ES-I3 (cell line): Measurements from ENCODE around the gene SH3PXD2A.
"Not testable (repeated sequence)": the region's sequence is repeated elsewhere in the genome, so short reads cannot be mapped to it uniquely, and the experiment has no call there.

Experiments used
- H3K36me3 ChIP-seq: 2 replicates; pipeline ENCODE4 v1.6.1; 2013; ENCODE audit warnings: mild to moderate bottlenecking, low read length, control low read depth, moderate library complexity; ENCODE audit not compliant: insufficient read depth
- H3K4me1 ChIP-seq: 2 replicates; pipeline ENCODE4 v1.6.1; 2013; ENCODE audit warnings: mild to moderate bottlenecking, control low read depth, low read length; ENCODE audit not compliant: insufficient read depth
- H3K9ac ChIP-seq: 2 replicates; pipeline ENCODE4 v1.6.1; 2013; ENCODE audit warnings: low read depth, mild to moderate bottlenecking, low read length, moderate library complexity
- H3K9me3 ChIP-seq: 2 replicates; pipeline ENCODE4 v1.6.1; 2013; ENCODE audit warnings: mild to moderate bottlenecking, low read length, moderate library complexity; ENCODE audit not compliant: control insufficient read depth, insufficient read depth

The SH3PXD2A gene

DNA sequence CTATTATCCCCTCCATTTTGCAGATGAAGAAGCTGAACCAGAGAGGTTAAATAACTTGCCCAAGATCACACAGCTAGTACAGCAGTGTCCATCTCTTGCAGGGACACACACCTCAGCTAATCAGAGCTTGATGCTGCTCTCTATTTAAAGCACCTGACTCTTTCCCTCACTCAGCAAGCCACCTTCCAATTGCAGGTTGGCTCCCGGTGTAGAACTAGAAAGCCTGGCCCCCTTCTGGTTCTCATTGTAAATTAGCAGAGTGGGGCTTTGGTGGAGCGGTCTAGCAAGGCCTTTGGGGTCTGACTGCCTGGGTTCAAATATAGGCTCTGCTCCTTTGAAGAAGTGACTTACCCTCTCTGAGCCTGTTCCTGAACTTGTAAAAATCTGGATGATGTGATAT lies 185.4 kb downstream of the SH3PXD2A start:
- H3K36me3 ChIP-seq = no peaks in the 10 kb centered on the region
- H3K9ac ChIP-seq = no peak overlapping the region
- H3K4me1 ChIP-seq = peaks cover 15% of the 10 kb centered on the region; the same call in 1 of the 2 replicates
- no peaks in the 10 kb centered on the region for H3K9me3 ChIP-seq

DNA sequence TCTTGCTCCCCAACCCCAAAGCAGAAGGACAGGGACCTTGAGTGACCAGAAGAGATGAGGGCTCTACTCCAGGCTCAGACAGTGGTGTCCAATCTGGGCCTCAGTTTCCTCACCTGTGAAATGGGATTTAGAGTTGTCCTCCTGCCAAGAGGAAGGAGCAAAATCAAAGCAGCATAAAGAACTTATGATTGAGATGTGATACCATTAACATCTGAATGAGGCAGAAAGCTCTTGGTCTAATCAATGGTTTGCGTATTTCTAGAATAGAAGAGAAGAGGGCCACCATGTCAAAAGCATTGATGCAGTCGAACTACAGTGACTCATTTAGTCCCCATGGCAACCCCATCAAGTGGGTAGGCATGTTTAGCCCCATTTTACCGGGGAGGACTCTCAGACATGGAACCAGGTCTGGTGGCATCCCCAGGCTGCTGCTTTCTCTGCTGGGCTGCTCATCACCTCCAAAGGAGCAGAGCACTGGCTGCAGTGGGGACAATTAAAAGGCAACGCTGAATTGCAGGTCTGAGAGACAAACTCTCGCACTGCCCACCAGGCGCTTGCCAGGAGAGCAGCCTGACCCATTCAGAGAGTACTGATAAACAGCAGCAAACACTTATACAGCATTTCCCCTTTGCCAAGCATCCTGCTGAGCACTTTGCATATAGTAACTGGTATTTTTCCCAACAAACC lies 186.0 kb downstream of the SH3PXD2A start:
- Histone ChIP-seq H3K36me3 (no peaks in the 10 kb centered on the region), H3K9me3 (no peaks in the 10 kb centered on the region), H3K4me1 (peaks cover 15% of the 10 kb centered on the region; the same call in 1 of the 2 replicates), H3K9ac (no peak overlapping the region)

DNA sequence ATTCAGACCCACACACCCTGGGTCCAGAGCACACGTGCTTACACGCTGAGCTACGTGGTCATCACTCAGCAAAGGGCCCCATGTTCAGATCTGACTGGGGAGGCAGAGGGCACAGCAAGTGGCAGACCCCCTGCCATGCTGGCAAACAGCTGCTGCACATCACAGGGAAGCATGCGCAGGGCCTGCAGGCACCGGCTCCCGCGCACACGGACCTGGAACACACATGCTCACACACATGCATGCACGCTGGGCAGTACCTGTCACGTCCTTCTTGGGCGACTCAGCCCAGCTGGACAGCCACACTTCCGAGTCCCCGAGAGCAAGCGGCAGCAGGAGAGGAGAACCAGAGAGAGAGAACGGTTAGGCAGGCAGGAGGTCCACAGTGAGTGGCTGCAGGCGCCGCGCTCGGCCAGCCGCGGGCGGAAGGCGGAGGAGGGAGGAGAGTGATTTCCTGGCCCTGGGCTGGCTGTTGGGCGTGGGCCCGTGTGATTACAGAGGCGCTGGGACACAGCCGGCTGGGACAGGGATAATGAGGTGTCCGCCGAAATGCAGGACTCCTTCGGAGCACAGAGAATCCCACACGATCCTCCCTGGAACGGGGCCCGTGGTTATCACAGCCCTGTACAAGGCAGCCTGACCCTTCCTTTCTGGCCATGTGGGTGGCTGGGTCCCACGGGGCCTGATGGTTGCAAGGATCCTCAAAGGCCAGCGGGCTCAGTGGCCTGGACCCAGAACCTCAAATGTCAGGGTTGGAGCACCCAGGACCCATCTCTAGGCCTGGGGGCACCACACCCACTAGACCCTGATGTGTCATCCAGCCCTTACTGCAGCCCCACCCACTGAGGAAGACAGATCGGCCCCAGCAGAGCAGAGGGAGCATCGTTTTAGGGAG lies 186.8 kb downstream of the SH3PXD2A start:
- no peaks in the 10 kb centered on the region for H3K9me3 ChIP-seq
- peaks cover 15% of the 10 kb centered on the region; the same call in 1 of the 2 replicates for H3K4me1 ChIP-seq
- no peaks in the 10 kb centered on the region for H3K36me3 ChIP-seq
- H3K9ac ChIP-seq = no peak overlapping the region

DNA sequence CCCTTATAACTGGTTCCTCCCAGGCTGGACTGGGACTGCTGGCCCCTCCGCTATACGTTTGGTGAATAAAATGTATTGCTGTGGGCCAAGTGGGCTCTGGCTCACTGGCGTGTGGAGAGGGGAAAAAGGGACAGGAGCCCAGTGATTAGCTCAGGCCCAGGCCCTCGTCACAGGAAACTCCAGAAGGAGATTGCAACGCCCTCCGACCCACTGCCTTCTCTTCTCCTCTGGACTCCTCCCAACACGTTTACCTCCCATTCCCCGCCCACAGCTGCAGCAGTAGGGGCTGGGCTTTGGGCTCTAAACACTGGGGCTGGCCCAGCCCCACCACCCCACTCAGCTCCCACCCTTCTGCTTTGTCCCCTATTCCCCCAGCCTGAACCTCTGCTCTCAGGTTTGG lies 188.0 kb downstream of the SH3PXD2A start:
- Histone ChIP-seq H3K9me3 (no peaks in the 10 kb centered on the region), H3K4me1 (peaks cover 15% of the 10 kb centered on the region; the same call in 1 of the 2 replicates), H3K36me3 (no peaks in the 10 kb centered on the region), H3K9ac (no peak overlapping the region)

DNA sequence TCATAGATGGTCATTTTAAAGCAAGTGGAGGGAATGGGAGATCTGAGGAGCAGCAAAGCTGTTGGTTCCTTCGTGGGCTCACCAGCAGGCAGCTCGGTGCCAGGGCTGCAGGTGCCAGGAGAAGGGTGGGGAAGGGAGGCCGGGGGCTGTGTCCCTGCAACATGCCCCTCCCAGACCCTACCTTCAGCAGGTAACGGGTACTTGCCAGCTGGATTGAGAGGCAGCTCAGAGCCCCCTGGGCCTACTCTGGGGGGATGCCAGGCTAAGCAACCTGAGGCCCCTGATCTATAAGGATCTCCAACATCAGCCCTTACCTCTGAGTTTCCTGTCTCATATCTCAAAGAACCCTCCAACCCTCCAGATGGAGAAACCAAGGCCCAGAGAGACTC lies 188.6 kb downstream of the SH3PXD2A start:
- Histone ChIP-seq H3K9me3 (no peaks in the 10 kb centered on the region), H3K9ac (no peak overlapping the region), H3K36me3 (no peaks in the 10 kb centered on the region), H3K4me1 (peaks cover 15% of the 10 kb centered on the region; the same call in 1 of the 2 replicates)

DNA sequence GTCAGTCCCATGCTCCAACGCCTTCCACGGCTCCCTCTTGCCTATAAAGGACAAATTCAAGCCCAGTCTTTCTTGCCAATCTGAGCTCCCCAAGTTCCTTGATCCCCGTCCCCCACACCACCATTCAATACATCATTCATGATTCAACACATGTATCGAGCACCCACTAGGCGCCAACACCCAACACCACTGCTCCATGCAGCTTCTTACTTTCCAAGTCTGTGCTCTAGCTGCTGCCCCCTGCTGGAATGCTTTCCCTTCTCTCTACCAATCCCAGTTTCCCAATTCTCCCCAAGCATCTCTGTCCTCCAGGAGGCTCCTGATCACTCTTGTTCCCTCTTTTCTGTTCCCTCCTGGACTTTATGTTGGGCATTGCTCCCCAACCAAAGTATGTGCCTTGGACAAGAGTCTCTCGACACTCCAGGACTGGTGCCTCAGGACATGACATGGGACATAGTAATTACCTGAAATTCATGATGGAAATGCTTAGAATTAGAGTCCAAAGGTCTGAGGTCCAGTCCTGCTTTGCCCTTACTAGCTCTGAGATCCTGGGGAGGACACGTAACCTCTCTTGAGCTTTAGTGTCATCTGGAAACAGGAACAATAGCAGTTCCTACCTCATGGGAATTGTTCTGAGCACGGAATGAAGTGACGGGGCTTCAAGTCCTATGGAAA lies 189.2 kb downstream of the SH3PXD2A start:
- Histone ChIP-seq H3K9me3 (no peaks in the 10 kb centered on the region), H3K36me3 (no peaks in the 10 kb centered on the region), H3K9ac (no peak overlapping the region), H3K4me1 (peaks cover 15% of the 10 kb centered on the region; the same call in 1 of the 2 replicates)

DNA sequence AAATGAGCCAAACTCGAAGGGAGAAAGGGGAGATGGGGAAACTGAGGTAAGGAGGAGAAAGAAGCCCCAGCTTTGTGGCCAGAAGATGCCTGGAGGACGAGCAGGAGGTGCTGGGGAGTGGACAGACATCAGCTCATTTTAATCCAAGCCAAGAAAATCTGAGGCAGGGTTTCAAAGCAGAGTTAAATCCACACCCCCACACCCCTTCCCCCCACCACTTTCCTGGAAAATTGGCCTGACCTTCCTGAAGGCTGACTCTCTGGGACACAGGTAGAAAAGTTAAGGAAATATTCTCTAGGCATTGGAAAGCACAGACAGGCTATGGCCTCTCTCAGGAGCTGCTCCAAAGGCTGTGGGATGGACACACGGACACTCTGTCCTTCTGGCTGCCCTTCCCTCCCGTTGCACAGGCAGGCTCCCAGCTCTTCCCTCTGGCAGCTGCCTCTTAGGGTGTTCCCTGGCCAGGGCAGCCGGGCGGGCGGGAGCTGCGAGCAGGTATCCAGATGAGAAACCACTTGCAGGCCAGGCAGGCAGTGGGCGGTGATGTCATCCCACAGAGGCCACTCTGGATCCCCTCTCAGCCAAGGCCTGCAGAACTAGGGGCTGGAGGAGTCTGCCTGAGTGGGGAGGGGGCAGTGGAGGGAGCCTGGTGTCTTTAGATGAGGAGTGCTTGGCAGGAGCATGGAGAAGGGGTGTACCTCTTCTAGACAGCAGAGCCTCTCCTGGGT lies 190.1 kb downstream of the SH3PXD2A start:
- no peak overlapping the region for H3K9ac ChIP-seq
- H3K9me3 ChIP-seq = no peaks in the 10 kb centered on the region
- peaks cover 21% of the 10 kb centered on the region; the same call in 1 of the 2 replicates for H3K4me1 ChIP-seq
- no peaks in the 10 kb centered on the region for H3K36me3 ChIP-seq

DNA sequence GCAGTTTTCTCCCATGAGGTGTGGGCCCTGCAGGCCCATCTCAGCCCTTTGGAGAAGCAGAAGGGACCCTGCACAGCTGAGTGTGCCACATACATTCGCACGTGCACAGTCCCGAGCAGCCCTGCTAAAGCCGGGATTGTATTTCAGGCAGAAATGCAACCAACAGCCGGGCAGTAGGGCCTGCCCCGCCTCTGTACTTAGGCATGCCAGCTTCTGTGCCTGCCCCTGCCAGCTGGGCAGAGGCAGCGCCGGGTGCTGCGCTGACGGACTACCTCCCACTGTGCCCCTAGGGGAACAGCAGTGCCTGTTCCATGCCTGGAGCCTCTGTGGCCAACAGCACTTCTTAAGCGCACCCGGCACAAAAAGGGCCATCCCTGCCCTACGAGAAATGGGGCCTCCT lies 191.6 kb downstream of the SH3PXD2A start:
- no peaks in the 10 kb centered on the region for H3K9me3 ChIP-seq
- H3K36me3 ChIP-seq = 0 out of 2 replicates have a peak, but pooled peaks cover 2% of the 10 kb centered on the region
- peaks cover 17% of the 10 kb centered on the region; the same call in 1 of the 2 replicates for H3K4me1 ChIP-seq
- H3K9ac ChIP-seq = no peak overlapping the region

DNA sequence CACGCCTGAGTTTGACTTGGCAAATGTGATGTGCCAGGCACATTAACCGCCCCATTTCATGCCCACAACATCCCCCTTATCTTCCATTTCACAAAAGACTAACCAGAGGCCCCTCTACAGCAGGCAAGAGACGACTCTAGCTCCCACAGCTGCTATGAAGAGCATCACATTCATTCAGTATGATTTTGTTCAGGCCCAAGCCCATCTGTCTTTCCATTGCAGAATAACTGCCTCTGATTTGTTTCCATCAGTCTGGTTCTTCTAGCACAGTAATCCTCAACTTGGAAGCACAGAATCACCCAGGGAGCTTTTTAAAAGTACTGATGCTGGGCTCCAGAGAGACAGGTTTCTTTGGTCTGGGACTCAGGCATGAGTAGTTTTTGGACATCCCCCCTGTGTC lies 192.1 kb downstream of the SH3PXD2A start:
- Histone ChIP-seq H3K9ac (no peak overlapping the region), H3K4me1 (peaks cover 14% of the 10 kb centered on the region; the same call in 1 of the 2 replicates), H3K36me3 (0 out of 2 replicates have a peak, but pooled peaks cover 2% of the 10 kb centered on the region), H3K9me3 (no peaks in the 10 kb centered on the region)

DNA sequence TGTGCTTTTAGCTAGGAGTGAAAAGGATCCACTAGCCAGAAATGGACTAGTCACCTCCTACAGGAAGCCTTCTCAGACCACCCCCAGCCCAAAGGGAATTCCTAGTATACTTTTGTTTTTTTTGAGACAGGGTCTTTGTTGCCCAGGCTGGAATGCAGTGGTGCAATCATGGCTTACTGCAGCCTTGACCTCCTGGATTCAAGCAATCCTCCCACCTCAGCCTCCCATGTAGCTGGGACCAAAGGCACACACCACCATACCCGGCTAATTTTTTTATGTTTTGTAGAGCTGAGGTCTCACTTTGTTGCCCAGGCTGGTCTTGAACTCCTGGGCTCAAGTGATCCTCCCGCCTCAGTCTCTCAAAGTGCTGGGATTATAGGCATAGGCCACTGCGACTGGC lies 192.7 kb downstream of the SH3PXD2A start:
- peaks cover 13% of the 10 kb centered on the region; the same call in 1 of the 2 replicates for H3K4me1 ChIP-seq
- not testable (repeated sequence) for H3K9me3 ChIP-seq, H3K9ac ChIP-seq, H3K36me3 ChIP-seq

DNA sequence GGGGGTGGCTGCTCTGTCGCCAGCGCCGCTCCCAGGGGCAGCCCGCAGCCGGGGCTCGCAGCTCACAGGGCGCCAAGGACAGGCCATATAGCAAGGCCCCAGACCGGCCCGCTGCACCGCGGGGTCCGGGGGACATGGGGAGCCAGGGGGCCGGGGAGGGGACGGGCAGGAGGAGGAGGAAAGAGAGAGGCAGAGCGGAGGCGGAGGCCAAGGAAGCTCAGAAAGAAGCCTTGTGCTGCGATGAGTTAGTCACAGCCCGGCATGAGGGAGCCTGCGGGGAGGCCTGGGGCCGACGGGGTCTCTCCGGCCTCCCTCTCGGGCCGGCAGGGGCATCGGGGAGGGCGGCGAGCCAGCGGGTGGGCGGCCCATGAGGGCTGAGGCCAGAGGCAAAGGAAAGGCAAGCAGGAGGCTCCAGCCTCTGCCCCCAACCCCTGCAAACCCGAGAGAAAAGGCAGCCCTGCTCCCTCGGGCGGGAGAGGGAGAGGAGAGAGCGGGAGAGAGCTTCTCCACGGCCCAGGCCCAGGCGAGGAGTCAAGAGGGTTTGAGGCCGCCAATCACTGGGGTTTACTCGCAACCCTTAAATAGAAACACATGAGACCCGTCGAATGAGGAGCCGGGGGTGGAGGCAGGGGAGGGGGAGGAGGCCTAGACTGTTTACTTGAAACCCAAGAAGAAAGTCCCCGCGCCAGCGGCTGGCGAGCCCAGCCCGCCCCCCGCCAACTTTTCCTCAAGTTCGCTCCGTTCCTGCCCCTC lies 194.0 kb downstream of the SH3PXD2A start:
- H3K9ac ChIP-seq = peak overlapping the region; percentile 34
- peaks cover 3% of the 10 kb centered on the region; the same call in 1 of the 2 replicates for H3K9me3 ChIP-seq
- peaks cover 6% of the 10 kb centered on the region; the same call in 1 of the 2 replicates for H3K4me1 ChIP-seq
- peaks cover 6% of the 10 kb centered on the region; the same call in 1 of the 2 replicates for H3K36me3 ChIP-seq

DNA sequence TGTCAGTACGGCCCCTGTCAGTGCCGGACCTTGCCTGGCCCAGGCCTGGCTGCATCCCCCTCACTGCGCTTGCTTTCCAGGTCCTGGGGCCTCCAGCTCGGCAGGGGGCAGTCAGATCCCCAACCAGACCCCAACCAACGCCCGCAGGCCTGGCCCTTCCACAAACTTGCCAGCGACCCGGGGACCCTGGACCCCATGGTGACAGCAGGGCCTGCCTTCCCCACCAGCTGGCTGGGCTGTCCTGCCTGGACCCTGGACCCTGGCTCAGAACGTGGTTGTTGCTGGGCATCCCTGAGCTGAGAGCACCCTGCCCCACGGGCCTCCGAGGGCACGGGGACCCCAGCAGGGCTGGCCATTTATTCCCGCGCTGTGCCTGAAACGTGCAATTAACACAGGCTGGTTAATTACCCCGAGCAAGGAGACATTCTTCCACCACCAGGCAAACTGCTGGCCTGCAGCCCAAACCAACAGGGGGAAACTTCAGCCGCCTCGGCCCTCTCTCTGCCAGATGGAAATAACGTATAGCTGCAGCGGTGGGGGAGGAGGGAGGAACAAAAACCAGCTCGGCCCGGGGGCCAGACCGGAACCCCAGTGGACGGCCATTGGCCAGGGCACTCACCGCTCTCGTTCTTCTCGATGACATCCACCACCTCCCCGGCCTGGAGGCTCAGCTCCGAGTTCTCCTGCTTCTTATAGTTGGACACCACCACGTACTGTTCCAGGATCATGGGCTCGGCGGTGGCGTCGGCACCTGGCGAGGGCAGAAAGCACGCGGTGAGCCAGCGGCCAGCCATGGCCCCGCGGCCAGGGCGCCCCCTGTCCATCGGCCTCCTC lies 194.8 kb downstream of the SH3PXD2A start:
- H3K9me3 ChIP-seq = peaks cover 3% of the 10 kb centered on the region; the same call in 1 of the 2 replicates
- H3K36me3 ChIP-seq = peaks cover 6% of the 10 kb centered on the region; the same call in 1 of the 2 replicates
- peak overlapping the region; percentile 21; the same call in 1 of the 2 replicates for H3K9ac ChIP-seq
- peaks cover 6% of the 10 kb centered on the region; the same call in 1 of the 2 replicates for H3K4me1 ChIP-seq
